Measurements from ENCODE around the gene GALM. TPM values are rescaled to one million over a fixed set of nuclear protein-coding genes. Genes with fewer than 3 reads are reported as not detected.

GALM gene
- total and polyA plus RNA-seq, 2 of the 13 experiments (the other 11 are each of a cell fraction or from before 2014, with no cell fraction given): 65.5 to 90.0 TPM

DNA sequence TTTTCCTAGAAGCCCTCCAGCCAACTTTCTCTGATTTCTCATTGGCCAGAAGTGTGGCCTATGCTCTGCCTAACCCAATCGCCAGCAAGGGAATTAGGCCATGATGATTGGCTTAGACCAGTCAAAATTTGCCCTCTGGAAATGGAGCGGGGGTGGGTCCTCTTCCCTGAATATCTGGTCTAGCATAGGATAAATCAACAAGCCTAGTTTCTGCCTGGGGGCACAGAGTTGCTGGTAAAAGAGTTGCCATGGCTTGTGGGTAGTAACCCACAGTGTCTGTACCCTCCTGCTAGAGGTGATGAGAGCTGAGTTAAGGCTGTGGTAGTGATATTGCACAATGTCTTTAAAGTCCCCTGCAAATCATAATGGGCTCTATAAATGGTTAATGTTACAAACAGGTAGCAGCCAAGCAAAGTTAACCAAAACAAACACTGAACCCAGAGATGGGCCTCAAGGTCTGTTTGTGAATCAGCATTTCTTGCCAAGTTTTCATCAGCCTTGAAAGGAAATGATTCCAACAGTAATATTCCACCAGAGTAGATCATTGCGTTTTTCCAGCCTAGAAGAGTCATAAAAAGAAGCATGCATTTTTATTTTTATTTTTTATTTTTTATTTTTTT, 19.3 kb downstream of the GALM start (continued):
- TF ChIP-seq, protein P1, sequence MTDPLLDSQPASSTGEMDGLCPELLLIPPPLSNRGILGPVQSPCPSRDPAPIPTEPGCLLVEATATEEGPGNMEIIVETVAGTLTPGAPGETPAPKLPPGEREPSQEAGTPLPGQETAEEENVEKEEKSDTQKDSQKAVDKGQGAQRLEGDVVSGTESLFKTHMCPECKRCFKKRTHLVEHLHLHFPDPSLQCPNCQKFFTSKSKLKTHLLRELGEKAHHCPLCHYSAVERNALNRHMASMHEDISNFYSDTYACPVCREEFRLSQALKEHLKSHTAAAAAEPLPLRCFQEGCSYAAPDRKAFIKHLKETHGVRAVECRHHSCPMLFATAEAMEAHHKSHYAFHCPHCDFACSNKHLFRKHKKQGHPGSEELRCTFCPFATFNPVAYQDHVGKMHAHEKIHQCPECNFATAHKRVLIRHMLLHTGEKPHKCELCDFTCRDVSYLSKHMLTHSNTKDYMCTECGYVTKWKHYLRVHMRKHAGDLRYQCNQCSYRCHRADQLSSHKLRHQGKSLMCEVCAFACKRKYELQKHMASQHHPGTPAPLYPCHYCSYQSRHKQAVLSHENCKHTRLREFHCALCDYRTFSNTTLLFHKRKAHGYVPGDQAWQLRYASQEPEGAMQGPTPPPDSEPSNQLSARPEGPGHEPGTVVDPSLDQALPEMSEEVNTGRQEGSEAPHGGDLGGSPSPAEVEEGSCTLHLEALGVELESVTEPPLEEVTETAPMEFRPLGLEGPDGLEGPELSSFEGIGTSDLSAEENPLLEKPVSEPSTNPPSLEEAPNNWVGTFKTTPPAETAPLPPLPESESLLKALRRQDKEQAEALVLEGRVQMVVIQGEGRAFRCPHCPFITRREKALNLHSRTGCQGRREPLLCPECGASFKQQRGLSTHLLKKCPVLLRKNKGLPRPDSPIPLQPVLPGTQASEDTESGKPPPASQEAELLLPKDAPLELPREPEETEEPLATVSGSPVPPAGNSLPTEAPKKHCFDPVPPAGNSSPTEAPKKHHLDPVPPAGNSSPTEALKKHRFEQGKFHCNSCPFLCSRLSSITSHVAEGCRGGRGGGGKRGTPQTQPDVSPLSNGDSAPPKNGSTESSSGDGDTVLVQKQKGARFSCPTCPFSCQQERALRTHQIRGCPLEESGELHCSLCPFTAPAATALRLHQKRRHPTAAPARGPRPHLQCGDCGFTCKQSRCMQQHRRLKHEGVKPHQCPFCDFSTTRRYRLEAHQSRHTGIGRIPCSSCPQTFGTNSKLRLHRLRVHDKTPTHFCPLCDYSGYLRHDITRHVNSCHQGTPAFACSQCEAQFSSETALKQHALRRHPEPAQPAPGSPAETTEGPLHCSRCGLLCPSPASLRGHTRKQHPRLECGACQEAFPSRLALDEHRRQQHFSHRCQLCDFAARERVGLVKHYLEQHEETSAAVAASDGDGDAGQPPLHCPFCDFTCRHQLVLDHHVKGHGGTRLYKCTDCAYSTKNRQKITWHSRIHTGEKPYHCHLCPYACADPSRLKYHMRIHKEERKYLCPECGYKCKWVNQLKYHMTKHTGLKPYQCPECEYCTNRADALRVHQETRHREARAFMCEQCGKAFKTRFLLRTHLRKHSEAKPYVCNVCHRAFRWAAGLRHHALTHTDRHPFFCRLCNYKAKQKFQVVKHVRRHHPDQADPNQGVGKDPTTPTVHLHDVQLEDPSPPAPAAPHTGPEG (CRISPR knock-in tag; IDR thresholded peaks at IDR 0.05): no peak
- TF ChIP-seq, protein P2, sequence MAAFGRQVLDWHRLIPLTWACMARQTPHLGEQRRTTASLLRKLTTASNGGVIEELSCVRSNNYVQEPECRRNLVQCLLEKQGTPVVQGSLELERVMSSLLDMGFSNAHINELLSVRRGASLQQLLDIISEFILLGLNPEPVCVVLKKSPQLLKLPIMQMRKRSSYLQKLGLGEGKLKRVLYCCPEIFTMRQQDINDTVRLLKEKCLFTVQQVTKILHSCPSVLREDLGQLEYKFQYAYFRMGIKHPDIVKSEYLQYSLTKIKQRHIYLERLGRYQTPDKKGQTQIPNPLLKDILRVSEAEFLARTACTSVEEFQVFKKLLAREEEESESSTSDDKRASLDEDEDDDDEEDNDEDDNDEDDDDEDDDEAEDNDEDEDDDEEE (CRISPR knock-in tag; IDR thresholded peaks at IDR 0.05): no peak
- TF ChIP-seq SP140L (CRISPR knock-in tag; IDR thresholded peaks at IDR 0.05; ENCODE audit: borderline replicate concordance) (no peak), ZFY (CRISPR knock-in tag; IDR thresholded peaks at IDR 0.05) (peak; percentile 32; the same call in 1 of the 2 replicates), NFIC (IDR thresholded peaks at IDR 0.05; ENCODE audit: low read length) (peak; percentile 84; the same call in 1 of the 2 replicates), FOXO1 (CRISPR knock-in tag; IDR thresholded peaks at IDR 0.05) (peak; percentile 22; the same call in 1 of the 2 replicates), RFXAP (CRISPR knock-in tag; IDR thresholded peaks at IDR 0.05; ENCODE audit: borderline replicate concordance) (no peak), EZH2 (conservative IDR thresholded peaks at IDR 0.05; ENCODE audit: low read depth, low read length) (no peak)
- TF ChIP-seq, protein P3, sequence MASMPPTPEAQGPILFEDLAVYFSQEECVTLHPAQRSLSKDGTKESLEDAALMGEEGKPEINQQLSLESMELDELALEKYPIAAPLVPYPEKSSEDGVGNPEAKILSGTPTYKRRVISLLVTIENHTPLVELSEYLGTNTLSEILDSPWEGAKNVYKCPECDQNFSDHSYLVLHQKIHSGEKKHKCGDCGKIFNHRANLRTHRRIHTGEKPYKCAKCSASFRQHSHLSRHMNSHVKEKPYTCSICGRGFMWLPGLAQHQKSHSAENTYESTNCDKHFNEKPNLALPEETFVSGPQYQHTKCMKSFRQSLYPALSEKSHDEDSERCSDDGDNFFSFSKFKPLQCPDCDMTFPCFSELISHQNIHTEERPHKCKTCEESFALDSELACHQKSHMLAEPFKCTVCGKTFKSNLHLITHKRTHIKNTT (CRISPR knock-in tag; IDR thresholded peaks at IDR 0.05): no peak
- TF ChIP-seq, protein P4, sequence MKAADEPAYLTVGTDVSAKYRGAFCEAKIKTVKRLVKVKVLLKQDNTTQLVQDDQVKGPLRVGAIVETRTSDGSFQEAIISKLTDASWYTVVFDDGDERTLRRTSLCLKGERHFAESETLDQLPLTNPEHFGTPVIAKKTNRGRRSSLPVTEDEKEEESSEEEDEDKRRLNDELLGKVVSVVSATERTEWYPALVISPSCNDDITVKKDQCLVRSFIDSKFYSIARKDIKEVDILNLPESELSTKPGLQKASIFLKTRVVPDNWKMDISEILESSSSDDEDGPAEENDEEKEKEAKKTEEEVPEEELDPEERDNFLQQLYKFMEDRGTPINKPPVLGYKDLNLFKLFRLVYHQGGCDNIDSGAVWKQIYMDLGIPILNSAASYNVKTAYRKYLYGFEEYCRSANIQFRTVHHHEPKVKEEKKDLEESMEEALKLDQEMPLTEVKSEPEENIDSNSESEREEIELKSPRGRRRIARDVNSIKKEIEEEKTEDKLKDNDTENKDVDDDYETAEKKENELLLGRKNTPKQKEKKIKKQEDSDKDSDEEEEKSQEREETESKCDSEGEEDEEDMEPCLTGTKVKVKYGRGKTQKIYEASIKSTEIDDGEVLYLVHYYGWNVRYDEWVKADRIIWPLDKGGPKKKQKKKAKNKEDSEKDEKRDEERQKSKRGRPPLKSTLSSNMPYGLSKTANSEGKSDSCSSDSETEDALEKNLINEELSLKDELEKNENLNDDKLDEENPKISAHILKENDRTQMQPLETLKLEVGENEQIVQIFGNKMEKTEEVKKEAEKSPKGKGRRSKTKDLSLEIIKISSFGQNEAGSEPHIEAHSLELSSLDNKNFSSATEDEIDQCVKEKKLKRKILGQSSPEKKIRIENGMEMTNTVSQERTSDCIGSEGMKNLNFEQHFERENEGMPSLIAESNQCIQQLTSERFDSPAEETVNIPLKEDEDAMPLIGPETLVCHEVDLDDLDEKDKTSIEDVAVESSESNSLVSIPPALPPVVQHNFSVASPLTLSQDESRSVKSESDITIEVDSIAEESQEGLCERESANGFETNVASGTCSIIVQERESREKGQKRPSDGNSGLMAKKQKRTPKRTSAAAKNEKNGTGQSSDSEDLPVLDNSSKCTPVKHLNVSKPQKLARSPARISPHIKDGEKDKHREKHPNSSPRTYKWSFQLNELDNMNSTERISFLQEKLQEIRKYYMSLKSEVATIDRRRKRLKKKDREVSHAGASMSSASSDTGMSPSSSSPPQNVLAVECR (CRISPR knock-in tag; IDR thresholded peaks at IDR 0.05; ENCODE audit: borderline replicate concordance): peak; percentile 40; the same call in 1 of the 2 replicates
- TF ChIP-seq, protein P5, sequence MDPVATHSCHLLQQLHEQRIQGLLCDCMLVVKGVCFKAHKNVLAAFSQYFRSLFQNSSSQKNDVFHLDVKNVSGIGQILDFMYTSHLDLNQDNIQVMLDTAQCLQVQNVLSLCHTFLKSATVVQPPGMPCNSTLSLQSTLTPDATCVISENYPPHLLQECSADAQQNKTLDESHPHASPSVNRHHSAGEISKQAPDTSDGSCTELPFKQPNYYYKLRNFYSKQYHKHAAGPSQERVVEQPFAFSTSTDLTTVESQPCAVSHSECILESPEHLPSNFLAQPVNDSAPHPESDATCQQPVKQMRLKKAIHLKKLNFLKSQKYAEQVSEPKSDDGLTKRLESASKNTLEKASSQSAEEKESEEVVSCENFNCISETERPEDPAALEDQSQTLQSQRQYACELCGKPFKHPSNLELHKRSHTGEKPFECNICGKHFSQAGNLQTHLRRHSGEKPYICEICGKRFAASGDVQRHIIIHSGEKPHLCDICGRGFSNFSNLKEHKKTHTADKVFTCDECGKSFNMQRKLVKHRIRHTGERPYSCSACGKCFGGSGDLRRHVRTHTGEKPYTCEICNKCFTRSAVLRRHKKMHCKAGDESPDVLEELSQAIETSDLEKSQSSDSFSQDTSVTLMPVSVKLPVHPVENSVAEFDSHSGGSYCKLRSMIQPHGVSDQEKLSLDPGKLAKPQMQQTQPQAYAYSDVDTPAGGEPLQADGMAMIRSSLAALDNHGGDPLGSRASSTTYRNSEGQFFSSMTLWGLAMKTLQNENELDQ (CRISPR knock-in tag; IDR thresholded peaks at IDR 0.05; ENCODE audit: borderline replicate concordance): no peak

Data from HepG2 (cell line).